Gastroesophageal sphincter (tissue), 3 donors: ENCODE results near the gene SSX7.
"Not testable (repeated sequence)": the region's sequence is repeated elsewhere in the genome, so short reads cannot be mapped to it uniquely, and the experiment has no call there.

Experiments
- CTCF ChIP-seq, 4 experiments: fragments of 200-600 bp in 2 of 4; fragments of 450-650 bp in 2 of 4; sonication (generic) in 1 of 4; IDR thresholded peaks; one replicate each; pipeline ENCODE4 v1.5.1; 2017 to 2019; ENCODE audit warnings: antibody characterized with exemption in 4 of 4, mild to moderate bottlenecking in 2 of 4, moderate library complexity in 2 of 4
- EP300 ChIP-seq: sonication (generic); formaldehyde crosslinking; IDR thresholded peaks from one replicate; pipeline ENCODE4 v1.6.1; 2017; ENCODE audit warnings: antibody characterized with exemption, mild to moderate bottlenecking
- POLR2A ChIP-seq, 2 donors: fragments of 450-650 bp; IDR thresholded peaks; one replicate each; pipeline ENCODE4 v1.6.1; 2017; ENCODE audit warnings: antibody characterized with exemption in 2 of 2, mild to moderate bottlenecking in 2 of 2, moderate library complexity in 1 of 2

GRCh38 chrX:52650676-52651075 is 4.0 kb downstream of the SSX7 start:
- not testable (repeated sequence) for TF ChIP-seq CTCF (IDR thresholded peaks at IDR 0.05); POLR2A (IDR thresholded peaks at IDR 0.05); EP300
